CD4-positive, alpha-beta T cell treated with Interleukin-15 for 1 hour (primary cell): ENCODE data around the gene SHC4.
"Not testable (repeated sequence)": the region's sequence is repeated elsewhere in the genome, so short reads cannot be mapped to it uniquely, and the experiment has no call there.

Experiments
- DNase-seq: peaks from one replicate; pipeline ENCODE4 v3.0.0-alpha.2; 2020

Gene SHC4

DNA sequence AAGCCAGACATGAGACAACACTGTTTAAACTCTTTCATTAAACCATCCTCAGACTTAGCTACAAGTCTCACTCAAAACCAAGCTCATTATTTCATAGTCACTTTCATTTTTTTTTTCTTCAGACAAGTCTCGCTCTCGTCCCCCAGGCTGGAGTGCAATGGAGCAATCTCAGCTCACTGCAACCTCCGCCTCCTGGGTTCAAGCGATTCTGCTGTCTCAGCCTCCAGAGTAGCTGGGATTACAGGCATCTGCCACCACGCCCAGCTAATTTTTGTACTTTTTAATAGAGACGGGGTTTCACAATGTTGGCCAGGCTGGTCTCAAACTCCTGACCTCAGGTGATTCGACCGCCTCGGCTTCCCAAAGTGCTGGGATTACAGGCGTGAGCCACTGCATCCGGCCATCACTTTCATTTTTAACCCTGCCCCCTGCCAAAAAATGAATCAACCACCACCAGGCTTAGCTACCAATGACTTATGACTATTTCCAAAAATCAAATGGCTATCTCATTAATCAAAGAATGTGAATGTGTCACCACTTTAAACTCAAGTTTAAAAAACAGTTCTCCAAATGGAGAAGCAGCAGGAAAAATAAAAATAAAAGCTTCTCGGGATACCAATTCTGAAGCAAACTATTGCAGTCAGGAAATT, 173.1 kb downstream of the SHC4 start:
- not testable (repeated sequence) for DNase-seq

DNA sequence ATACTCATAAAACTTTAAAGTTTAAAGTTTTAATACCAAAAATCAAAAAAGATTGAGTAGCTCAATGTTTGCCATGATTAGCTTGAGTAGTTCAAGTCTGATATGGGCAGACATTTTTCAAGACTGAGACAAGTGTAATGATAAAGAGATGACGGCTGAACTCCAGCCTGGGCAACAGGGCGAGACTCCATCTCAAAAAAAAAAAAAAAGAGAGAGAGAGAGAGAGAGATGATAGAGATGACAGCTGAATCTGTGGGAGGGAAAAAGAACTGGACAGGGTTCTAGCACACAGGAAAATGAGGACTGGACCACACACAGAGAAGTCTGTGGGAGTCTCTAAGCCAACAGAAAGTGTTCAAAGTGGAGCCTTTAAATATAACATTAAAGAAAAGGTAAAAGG, 178.0 kb downstream of the SHC4 start:
- no peak for DNase-seq

DNA sequence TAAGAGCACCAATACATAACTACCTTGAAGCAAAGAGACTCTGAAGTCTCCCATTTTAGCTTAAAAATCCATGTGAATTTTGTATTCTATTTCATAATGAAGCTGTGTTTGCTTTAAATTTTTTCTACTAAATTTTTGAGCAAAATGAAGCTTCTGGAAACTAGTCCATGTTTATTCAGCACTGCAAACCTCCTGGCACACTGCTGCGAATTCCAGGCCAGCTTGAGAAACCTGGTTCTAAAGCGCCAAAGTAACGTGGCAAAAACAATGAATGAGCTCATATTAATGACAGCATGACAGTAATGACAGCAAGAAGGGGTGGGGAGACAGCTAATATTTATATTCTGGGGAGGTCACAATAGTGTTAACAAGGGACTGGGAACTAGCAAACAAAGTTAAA, 178.5 kb downstream of the SHC4 start:
- no peak for DNase-seq

DNA sequence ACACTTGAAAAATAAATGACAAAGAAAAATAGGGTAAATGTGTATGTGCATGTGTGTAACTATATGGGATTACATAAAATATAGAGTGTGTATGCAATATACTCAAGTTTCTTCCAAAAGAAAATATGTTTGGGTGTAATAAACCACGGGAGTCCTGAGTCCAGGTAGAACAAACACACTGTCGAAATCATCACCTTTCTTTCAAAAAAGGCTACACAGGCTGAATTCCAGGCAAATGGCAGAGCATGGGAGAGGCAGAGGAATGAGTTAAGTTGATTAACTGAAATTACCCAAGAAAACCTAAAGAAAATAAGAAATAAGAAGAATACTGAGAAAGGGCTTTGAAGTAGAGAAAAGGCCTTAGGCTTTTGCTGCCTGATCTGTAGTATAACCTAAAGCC, 179.0 kb downstream of the SHC4 start:
- DNase-seq = no peak

DNA sequence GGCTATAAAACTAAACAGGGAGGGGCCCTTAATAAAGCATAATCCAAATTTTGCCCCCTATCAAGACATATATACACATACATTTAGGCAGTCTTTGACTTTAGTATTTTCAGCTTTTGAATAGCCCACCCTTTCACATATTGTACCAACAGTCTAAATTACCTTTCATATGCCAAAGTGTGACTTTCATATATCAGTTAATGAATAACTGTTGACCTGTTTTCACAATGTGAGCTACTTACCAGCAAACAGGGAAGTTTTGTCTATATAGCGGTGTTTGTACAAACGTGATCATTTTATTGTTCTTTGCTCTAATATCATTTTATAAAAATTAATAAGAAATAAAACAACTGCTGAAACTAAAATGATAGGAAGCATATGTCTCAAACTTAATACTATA, 180.8 kb downstream of the SHC4 start:
- no peak for DNase-seq

DNA sequence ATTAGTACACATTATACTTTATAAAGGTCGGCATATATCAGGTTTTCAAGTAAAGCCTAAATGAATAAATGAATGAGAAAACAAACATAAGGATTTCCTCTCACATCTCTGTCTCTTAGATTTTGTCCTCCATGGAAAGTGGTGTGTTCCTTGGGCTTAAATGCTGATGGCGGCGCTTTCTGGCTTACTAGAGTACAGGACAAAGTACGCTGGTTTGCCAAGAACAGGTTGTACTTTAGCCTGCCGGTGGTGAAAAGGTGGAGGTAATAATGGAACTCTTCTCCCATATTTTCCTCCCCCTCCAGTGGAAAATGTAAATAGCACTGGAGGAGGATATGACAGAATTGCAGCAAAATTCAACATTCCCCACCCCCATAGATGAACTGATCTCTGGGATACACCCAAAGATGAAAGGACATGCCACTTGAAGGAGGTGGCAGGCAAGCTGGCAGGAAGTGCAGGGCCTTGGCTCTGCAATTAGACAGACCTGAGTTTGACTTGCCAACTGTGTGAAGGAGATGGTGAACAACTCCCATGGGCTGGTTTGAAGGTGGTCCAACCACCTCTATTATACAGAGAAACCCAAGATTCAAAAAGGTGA, 182.1 kb downstream of the SHC4 start:
- DNase-seq = no peak

DNA sequence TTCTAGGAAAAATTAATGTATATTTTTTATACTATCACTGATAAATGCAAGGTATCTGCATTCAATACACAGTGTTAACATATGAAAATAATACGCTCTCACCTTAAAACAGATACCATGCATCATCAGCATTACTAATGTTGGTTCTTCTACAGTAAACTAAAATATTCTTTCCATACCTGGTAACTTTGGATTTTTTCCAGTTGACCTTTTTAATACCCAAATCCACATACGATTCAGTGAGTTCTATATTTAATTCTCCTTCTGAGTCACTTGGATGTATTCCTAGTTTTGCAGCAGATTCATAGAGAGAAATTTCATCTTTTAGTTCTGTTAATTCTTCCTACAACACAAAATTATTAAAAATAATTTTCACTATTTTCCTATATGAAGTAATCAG, 182.7 kb downstream of the SHC4 start:
- DNase-seq = no peak

DNA sequence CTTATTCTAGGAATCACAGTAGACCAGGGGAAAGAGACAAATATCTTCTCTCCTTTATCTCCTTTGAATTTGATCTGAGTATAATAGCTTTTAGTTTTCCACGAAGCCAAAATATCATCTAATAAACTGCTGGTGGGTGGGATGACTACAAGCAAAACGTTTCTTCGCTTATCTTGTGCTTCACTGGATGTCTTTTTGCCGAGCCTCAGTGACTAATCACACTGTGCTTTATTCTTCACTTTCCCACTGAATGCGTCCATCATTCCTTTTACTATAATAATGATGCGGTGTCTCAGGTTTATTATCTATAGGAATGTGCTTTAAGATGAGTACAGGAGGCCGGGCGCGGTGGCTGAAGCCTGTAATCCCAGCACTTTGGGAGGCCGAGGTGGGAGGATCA, 185.4 kb downstream of the SHC4 start:
- DNase-seq = no peak

DNA sequence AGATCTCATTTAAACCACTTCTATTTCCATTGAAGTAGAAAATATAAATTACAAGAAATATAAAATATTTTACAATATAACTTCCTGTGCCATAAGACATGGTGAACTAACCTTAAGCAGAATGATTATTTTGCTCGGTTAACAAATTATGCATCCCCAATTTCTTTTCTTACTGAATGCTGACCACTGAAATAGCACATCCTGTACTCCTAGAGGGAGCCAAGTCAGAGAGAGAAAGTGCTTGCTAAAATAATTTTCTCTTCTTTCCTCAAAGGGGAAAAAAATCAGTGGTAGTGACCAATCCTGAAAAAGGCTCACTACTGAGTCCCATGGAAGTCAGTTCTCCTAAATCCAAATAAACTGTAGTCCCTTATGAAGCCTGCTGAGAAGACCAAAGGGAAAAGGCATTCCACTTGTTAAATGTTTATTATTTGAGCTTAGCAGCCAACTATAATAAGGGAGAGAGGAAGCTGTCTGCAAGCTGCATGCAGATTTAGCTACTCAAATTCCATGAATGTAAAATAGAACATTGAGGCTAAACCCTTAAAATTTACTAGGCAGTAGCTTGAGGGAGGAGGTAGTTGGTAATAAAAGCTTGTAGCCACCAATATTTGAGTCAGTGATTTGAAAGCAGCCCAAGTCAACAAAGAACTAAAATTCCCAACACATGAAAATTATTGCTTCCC, 185.9 kb downstream of the SHC4 start:
- DNase-seq = no peak

DNA sequence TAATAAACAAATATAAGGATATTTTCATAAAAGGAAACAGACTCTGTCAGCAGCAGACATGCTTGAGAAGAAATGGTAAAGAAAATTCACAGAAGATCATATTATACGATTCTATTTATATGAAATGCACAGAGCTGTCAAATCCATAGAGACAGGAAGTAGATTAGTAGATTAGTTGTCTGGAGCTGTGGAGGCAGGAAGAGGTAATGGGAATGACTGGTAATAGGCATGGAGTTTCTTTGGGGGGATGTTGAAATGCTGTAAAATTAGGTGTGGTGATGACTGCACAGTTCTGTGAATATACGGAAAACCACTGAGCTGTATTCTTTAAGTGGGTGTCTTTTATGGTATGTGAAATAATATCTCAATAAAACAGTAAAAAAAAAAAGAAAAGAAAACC, 188.2 kb downstream of the SHC4 start:
- no peak for DNase-seq

DNA sequence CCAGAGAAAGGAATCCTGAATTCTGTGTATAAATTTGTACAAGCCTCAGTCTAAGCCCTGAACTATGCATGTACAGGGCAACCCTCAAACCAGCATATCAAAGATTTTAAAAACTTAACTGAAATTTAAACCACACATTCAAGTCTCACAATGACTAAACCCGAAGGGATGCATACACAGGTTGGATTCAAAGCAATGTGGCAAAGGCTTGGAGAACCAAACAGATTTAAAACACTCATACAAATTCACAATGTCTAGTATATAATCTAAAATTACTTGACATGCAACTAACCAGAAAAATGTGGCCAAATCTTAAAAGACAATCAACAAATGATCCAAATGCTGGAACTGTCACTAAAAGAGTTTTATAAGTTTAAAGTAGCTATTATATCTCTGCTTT, 189.2 kb downstream of the SHC4 start:
- DNase-seq = no peak
